HG02885 (cell line): ENCODE results near the gene BPIFB2.
"Not testable (repeated sequence)": the region's sequence is repeated elsewhere in the genome, so short reads cannot be mapped to it uniquely, and the experiment has no call there.

Experiments used
- ATAC-seq: cut with Tn5 transposase; IDR thresholded peaks from one replicate; pipeline ENCODE4 v1.9.1; 2021; ENCODE audit warnings: mild to moderate bottlenecking; ENCODE audit not compliant: unreplicated experiment, poor library complexity

BPIFB2 gene

GRCh38 chr20:33030569-33030968, 23.1 kb downstream of the BPIFB2 start:
- ATAC-seq, result no peak

- ATAC-seq, result no peak
Measured at GRCh38 chr20:33031531-33031930, 24.0 kb downstream of the BPIFB2 start, which contains the start of gene BPIFB6. Gene BPIFB6 (plus strand): TSS chr20:33031648. CDS start chr20:33031648, 0 bp downstream.

- ATAC-seq, result no peak
Measured at GRCh38 chr20:33032555-33032954, 25.1 kb downstream of the BPIFB2 start.

GRCh38 chr20:33033381-33033780, 25.9 kb downstream of the BPIFB2 start:
- no peak for ATAC-seq

- no peak for ATAC-seq
Measured at GRCh38 chr20:33034115-33034514, 26.6 kb downstream of the BPIFB2 start.

- ATAC-seq, result no peak
Measured at GRCh38 chr20:33034901-33035492, 27.5 kb downstream of the BPIFB2 start.

GRCh38 chr20:33037456-33037855, 30.0 kb downstream of the BPIFB2 start:
- ATAC-seq, result no peak

GRCh38 chr20:33038243-33038642, 30.7 kb downstream of the BPIFB2 start:
- ATAC-seq, result no peak

- no peak for ATAC-seq
Measured at GRCh38 chr20:33042430-33042829, 34.9 kb downstream of the BPIFB2 start.

- no peak for ATAC-seq
Measured at GRCh38 chr20:33042983-33043730, 35.7 kb downstream of the BPIFB2 start.

GRCh38 chr20:33043731-33044181, 36.3 kb downstream of the BPIFB2 start:
- ATAC-seq, result no peak

- not testable (repeated sequence) for ATAC-seq
Measured at GRCh38 chr20:33045129-33045721, 37.7 kb downstream of the BPIFB2 start.

GRCh38 chr20:33046412-33046811, 38.9 kb downstream of the BPIFB2 start:
- no peak for ATAC-seq

GRCh38 chr20:33051333-33051732, 43.8 kb downstream of the BPIFB2 start:
- ATAC-seq, result no peak

- ATAC-seq, result no peak
Measured at GRCh38 chr20:33053291-33054106, 46.0 kb downstream of the BPIFB2 start, which contains the start of gene BPIFB3. Gene BPIFB3 (plus strand): TSS chr20:33053903. CDS start chr20:33055436, 1,533 bp downstream.

- ATAC-seq, result no peak
Measured at GRCh38 chr20:33054381-33054780, 46.9 kb downstream of the BPIFB2 start.

- no peak for ATAC-seq
Measured at GRCh38 chr20:33054791-33055190, 47.3 kb downstream of the BPIFB2 start.

- ATAC-seq, result no peak
Measured at GRCh38 chr20:33059136-33059535, 51.6 kb downstream of the BPIFB2 start.

GRCh38 chr20:33059741-33060390, 52.4 kb downstream of the BPIFB2 start:
- ATAC-seq, result no peak

- ATAC-seq, result no peak
Measured at GRCh38 chr20:33061658-33062028, 54.1 kb downstream of the BPIFB2 start.
